ENCODE data around the gene BPIFB3.

The BPIFB3 gene

DNA sequence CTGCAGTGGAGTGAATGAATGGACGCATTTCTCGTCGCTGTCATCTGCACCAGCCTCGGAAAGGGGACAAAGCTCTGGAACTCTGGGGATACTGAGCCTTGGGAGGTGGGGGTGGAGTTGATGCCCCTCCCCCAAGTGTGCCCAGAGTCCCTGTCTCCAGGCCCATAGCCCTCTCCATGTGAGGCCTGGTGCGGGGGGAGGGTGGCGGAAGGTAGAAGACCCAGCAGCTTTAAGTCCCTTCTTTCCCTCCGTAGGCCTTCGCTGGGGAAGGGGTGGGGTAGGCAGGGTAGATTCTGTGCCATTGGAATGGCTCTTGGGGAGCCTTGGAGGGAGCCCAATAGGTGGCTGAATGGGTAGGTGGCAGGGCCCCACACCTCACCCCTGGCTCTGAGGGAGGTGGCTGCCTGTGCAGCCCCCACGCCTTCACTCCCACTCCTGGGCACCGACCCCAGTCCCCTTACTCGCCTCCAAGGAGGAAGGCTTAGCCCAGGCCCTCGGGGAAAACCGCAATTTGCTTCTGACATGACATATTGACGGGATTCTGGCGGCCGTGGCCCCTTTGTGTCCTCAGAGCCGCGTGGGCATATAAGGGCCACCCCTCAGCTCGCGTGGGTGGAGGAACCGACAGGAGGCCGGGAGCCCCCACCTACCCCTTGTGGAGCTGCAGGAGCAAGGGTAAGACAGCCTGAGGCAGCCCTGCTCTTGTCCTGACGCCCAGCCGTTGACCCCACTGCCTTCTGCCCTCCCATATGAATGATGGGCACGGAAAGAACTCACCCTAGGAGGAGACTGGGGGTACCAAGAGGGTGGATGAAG, at the start of gene BPIFB3:
Gene BPIFB3 (plus strand): TSS at position 613 of the 816 bp plus-strand sequence. CDS start 1,533 bp downstream, outside the sequence.
- no peak for DNase-seq (ENCODE audit: low read depth in 2 of 2)

DNA sequence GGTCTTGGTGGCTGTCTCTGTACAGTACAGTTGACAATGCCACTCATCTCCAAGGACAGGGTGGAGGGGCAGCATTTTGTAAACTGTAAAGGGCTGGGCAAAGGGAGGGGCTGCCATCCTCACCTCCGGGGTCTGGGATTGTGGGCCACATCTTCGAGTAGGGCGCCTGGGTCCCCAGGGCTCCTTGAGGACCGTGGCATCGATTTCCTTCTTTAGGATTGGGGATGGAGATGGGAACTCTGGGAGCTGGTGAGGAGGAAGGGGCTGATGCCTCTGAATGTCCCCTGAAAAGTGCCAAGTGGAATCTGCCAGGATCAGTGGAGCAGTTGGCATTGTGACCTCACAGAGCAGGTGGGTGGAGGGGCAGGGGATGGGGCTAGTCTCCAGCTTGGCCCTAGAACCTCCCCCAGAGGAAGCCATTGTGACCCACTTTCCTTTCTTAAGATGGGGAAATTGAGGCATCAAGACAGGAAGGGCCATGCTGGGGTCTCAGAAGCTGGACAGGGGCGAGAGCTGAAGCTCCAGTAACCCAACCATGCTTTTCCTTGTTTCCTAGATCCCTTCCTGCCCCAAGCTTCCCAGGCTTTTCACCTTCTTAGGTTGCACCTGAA, 49.5 kb upstream of the BPIFB3 start, which contains the start of gene SUN5:
Gene SUN5 (minus strand): TSS at position 293 of the 611 bp plus-strand sequence. CDS start 93 bp downstream, at position 200.
- DNase-seq (ENCODE audit: low read depth in 2 of 2) = no peak

DNA sequence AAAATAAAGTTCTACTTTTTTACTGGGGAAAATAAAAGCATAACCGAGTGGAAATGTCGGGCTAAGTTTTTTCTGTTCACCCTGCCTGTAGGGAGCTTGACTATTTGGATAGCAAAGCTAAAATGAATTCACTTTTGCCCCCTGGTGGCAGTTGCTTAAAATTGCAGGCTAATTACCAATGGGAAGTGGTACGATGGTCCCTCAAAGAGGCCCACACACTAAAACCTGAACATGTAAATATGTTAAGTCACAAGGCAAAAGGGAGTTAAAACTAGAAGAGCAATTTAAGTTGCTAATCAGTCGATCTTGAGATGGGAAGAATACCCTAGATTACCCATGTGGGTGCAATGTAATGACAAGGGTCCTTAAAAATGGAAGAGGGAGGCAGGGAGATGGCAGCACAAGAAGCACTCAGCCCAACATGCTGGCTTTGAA, 48.6 kb upstream of the BPIFB3 start:
- DNase-seq (ENCODE audit: low read depth in 2 of 2) = no peak

- no peak for DNase-seq (ENCODE audit: low read depth in 2 of 2)
Measured at GRCh38 chr20:33005908-33006775, 47.6 kb upstream of the BPIFB3 start.

- no peak for DNase-seq (ENCODE audit: low read depth in 2 of 2)
Measured at GRCh38 chr20:33006776-33007375, 46.8 kb upstream of the BPIFB3 start.

- DNase-seq (ENCODE audit: low read depth in 2 of 2) = no peak
Measured at GRCh38 chr20:33007376-33008335, 46.0 kb upstream of the BPIFB3 start, which contains the start of gene BPIFB2. TSS of gene BPIFB2 (plus strand) at chr20:33007704. CDS start at chr20:33008575, 871 bp downstream.

DNA sequence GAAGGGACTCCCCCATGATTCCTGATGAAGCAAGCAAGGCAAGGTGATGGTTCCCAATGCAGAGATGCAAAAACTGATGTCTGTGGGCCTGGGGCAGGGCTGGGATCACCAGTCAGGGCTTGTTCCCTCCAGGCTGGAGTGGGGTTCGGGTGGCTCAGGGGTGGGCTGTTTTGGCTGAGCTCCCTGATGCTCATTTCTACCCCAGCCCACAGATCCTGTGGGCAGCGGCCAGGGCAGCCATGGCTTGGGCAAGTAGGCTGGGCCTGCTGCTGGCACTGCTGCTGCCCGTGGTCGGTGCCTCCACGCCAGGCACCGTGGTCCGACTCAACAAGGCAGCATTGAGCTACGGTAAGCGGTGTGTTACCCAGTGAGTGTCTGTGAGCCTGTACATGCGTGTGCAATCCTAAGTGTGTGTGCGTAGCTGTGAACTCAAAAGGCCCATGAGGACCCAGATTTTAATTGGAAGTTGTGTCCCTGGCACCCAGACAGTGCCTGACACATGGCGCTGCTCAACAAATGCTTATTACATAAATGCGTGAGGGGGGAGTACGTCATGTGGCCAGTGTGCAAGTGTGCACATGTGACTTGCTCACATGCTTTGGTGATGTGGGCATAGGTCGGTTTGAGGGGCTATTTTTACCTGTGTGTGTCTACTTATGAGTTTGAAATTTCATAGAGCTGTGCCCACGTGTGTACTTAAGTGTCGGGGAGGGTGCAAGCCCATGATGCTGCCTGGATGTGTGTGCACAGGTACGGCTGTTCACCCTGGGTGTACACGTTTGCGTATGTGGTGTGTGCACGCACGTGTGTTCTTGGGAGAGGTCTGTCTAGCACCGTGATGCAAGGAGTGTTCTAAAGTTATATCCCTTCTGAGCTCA, 45.1 kb upstream of the BPIFB3 start:
- no peak for DNase-seq (ENCODE audit: low read depth in 2 of 2)

DNA sequence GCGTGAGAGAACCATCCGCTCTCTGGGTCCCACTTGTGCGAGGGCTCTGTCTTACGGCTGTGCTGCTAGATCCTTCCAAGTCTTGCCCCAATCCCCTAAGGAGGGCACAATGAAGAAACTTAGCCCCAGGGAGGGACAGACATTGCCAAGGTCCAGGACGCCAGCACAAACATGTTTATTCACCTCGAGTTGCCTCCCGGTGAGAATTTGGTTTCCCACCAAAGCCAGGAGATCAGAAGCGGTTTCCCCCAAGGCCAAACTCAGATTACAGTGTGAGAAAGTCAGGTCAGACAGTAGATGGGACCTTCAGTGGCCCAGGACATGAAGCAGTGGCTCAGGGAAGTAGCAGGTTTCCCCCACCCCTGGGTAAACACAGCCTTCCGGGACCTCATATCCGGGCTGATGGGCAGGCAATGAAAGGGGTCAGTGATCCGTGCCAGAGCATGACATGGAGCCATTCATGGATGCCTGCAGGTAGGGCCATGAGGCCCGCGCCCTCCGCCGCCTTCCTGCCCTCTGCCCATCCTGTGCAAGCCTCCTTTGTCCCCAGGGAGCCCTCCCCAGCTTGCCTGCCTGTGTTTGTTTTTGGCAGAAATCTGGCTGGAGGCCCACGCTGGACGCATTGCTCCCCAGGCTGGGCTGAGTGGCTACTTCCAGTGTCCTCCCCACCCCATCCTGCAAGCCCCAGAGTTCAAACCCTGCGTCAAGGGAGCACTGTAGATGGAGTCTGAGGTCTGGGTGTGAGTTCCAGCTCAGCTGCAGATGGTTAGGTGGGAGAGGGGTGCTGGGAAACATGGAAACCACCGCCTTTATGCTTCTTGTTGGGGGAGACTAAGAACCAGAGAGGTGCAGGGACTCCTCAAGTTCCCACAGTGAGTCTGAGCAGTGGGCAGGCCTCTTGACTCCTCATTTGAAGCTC, 44.2 kb upstream of the BPIFB3 start:
- DNase-seq (ENCODE audit: low read depth in 2 of 2) = no peak

- DNase-seq (ENCODE audit: low read depth in 2 of 2) = no peak
Measured at GRCh38 chr20:33010133-33010504, 43.6 kb upstream of the BPIFB3 start.

DNA sequence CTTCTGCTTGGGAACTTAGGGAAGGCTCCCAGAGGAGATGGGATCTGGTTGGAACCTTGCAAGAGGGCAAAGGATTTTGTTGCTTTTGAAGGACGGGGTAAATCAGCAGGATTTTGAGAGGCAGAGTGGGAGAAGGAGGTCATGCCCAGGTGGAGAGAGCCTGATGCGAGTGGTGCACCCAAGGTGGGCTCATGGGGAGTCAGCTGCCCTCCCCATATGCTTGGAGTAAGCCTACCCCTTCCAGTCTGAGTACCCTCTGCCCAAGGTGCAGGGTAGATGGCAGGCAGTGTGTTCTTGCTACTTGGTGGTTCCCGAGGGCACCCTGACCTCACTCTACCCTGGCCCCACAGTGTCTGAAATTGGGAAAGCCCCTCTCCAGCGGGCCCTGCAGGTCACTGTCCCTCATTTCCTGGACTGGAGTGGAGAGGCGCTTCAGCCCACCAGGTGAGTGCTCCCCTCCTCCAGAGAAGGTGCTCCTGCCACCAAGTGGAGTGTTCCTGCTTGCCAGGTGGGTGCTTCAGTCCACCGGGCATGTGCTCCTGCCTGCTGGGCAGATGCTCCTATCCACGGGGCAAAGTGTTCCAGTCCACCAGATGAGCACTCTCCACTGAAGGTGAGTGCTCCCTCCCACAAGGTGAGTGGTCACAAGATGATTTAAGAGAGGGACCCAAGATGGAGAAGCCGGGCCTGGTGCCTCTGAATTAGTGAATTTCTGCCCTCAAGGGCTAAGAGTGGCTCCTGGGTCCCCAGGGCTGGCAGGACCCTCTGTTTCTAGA, 42.8 kb upstream of the BPIFB3 start:
- DNase-seq (ENCODE audit: low read depth in 2 of 2) = no peak

DNA sequence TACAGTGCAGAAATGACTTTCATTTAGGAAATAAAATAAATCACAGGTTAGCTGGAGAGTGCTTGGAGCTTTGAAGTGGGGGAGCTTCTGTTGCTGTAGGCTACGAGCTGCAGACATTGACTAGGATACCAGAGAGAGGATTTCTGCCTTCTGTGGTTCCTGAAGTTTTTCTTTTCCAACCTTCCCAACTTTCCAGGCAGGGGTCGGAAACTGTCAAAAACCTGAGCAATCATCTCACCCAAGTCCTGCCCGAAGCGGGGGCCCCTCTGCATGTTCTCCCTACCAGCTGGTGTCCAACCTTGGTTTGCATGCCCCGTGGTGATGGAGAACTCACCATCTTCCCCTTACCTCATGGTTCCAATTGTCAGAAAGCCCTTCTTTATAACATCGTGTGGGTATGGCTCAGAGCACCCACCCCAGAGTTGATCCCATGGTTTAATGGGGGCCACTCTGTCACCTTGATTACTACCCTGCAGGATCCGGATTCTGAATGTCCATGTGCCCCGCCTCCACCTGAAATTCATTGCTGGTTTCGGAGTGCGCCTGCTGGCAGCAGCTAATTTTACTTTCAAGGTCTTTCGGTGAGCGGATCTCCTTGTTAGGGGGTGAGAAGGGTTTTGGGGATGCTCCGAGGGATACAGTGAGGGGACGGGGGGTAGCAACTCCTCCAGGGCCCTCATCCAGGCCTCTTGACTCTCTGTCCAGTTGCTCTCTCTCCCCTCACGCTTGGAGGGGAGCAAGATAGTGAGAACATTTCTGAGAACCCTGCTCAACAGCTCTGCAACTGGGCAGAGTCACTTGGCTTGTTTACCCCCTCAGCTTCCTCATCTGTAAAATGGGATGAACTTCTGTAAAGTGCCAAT, 41.1 kb upstream of the BPIFB3 start:
- no peak for DNase-seq (ENCODE audit: low read depth in 2 of 2)

DNA sequence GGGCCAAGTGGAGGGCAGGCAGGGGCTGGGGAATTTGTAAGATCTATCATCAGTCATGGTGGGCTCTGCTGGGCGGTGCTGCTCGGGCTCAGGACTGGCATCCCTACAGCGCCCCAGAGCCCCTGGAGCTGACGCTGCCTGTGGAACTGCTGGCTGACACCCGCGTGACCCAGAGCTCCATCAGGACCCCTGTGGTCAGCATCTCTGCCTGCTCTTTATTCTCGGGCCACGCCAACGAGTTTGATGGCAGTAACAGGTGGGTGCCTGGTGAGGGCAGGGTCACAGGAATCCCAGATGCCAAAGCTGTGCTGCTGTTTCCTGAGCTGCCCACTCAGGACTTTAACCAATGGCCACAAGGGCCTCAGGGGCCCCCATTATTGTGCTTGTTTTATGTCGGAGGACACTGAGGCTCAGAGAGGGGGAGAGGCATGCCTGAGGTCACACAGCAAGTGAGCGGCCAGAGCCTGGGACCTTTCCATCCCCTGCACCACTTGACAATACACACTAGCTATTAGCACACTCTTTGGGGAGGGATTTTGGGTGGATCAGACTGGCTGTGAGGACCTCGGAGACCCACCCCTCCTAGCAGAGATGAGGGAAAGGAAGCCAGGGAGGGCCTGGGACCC, 39.9 kb upstream of the BPIFB3 start:
- no peak for DNase-seq (ENCODE audit: low read depth in 2 of 2)

DNA sequence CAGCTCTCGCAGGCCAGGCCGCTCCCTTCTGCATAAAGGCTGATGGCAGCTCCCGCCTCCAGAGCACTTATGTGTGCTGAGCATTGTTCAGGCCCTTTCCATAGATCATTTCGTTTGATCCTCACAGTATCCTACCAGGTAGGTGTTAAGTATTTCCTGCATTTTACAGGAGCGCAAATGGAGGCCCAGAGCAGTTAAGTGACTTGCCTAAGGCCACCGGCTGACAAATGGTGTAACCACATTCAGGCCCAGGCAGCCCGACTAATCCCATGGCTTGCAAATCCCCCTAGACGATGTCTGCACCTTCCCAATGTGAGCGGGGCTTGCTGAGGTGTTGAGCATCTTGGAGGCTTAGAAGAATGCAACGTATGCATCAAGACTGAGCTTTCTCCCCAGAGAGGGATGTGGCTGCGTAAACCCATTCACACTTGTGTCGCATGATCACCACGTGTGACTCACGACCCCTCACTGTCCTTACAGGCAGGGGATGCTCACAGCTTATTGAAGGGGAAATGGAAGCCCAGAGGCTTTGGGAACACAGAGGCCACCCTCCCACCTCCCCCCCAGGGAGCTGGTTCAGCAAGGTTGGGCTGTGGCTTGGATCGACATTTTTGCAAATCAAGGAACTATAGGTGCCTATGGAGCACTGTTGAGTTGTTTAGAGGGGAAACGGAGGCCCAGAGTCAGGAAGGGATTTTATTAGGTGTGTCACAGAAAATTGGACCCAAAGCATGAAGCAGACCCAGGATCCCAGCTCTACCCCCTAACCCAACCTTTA, 39.2 kb upstream of the BPIFB3 start:
- no peak for DNase-seq (ENCODE audit: low read depth in 2 of 2)

DNA sequence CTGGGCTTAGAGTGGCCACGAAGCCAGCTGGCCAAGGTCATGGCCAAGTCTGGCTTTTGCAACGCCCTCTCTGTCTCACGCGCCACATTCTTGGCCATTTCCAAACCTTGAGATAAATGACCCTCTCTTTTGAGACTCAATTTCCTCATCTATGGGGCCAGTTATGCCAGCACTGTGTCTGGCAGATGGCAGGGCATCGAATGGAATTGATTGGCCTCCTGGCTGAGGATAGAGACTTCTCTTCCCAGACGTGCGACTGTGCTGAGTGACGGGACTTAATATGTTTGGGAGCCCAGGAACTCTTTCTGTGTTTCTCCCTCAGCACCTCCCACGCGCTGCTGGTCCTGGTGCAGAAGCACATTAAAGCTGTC, 38.6 kb upstream of the BPIFB3 start:
- DNase-seq (ENCODE audit: low read depth in 2 of 2) = no peak
